GM19467 (cell line): ENCODE data around the gene BTNL9.
"Not testable (repeated sequence)": the region's sequence is repeated elsewhere in the genome, so short reads cannot be mapped to it uniquely, and the experiment has no call there.

Experiments
- ATAC-seq: cut with Tn5 transposase; IDR thresholded peaks from one replicate; pipeline ENCODE4 v1.9.1; 2021; ENCODE audit warnings: mild to moderate bottlenecking, moderate library complexity; ENCODE audit not compliant: unreplicated experiment

BTNL9 gene

GRCh38 chr5:181039931-181040630 is at the start of gene BTNL9:
TSS of gene BTNL9 (plus strand) at chr5:181040266. CDS start at chr5:181045490, 5,224 bp downstream.
- ATAC-seq = no peak

- ATAC-seq = no peak
These were observed 49.2 kb upstream of the BTNL9 start for GRCh38 chr5:180990882-180991242.

- no peak for ATAC-seq
These were observed 38.1 kb upstream of the BTNL9 start for GRCh38 chr5:181001947-181002346.

GRCh38 chr5:181005791-181006190 is 34.3 kb upstream of the BTNL9 start:
- no peak for ATAC-seq

GRCh38 chr5:181008136-181008535 is 31.9 kb upstream of the BTNL9 start:
- ATAC-seq = no peak

GRCh38 chr5:181010018-181010417 is 30.0 kb upstream of the BTNL9 start:
- ATAC-seq = not testable (repeated sequence)

GRCh38 chr5:181014654-181015053 is 25.4 kb upstream of the BTNL9 start:
- ATAC-seq = not testable (repeated sequence)

- ATAC-seq = not testable (repeated sequence)
These were observed 22.6 kb upstream of the BTNL9 start for GRCh38 chr5:181017448-181017847.

GRCh38 chr5:181020688-181021087 is 19.4 kb upstream of the BTNL9 start:
- ATAC-seq = no peak

- no peak for ATAC-seq
These were observed 15.6 kb upstream of the BTNL9 start for GRCh38 chr5:181024245-181025064.

GRCh38 chr5:181027452-181028031 is 12.5 kb upstream of the BTNL9 start:
- no peak for ATAC-seq

GRCh38 chr5:181028032-181028819 is 11.8 kb upstream of the BTNL9 start:
- ATAC-seq = no peak

- ATAC-seq = no peak
These were observed 8.3 kb upstream of the BTNL9 start for GRCh38 chr5:181031716-181032115.

GRCh38 chr5:181035991-181036815 is 3.9 kb upstream of the BTNL9 start:
- ATAC-seq = no peak

GRCh38 chr5:181036816-181037364 is 3.2 kb upstream of the BTNL9 start:
- ATAC-seq = no peak

- no peak for ATAC-seq
These were observed 2.7 kb upstream of the BTNL9 start for GRCh38 chr5:181037365-181037861.

- ATAC-seq = no peak
These were observed 595 bp upstream of the BTNL9 start for GRCh38 chr5:181039471-181039870.

- no peak for ATAC-seq
These were observed 522 bp downstream of the BTNL9 start for GRCh38 chr5:181040631-181040945.

GRCh38 chr5:181041043-181041442 is 977 bp downstream of the BTNL9 start:
- no peak for ATAC-seq
